ACC112 (cell line): ENCODE data around the gene STX10.

Experiments used
- H2AFZ ChIP-seq: fragments of 200-600 bp; sonication (generic); one replicate; pipeline ENCODE4 v1.6.0; 2017; ENCODE audit warnings: antibody characterized with exemption, low read length; ENCODE audit not compliant: unreplicated experiment
- H3K27ac ChIP-seq: fragments of 200-600 bp; sonication (generic); 2 replicates; pipeline ENCODE4 v1.5.1; 2014; ENCODE audit warnings: low read depth, mild to moderate bottlenecking, antibody characterized with exemption, low read length, moderate library complexity
- H3K27me3 ChIP-seq: fragments of 200-600 bp; sonication (generic); 2 replicates; pipeline ENCODE4 v1.6.1; 2014; ENCODE audit warnings: mild to moderate bottlenecking, antibody characterized with exemption, low read length, moderate library complexity, mixed read lengths; ENCODE audit not compliant: insufficient read depth
- H3K36me3 ChIP-seq: fragments of 200-600 bp; sonication (generic); 2 replicates; pipeline ENCODE4 v1.6.1; 2016; ENCODE audit warnings: mild to moderate bottlenecking, antibody characterized with exemption, low read length, moderate library complexity, mixed read lengths; ENCODE audit not compliant: insufficient read depth
- H3K4me1 ChIP-seq: fragments of 200-600 bp; sonication (generic); one replicate; pipeline ENCODE4 v1.6.1; 2016; ENCODE audit warnings: low read length, mixed read lengths; ENCODE audit not compliant: insufficient read depth, unreplicated experiment, control insufficient read depth
- H3K4me3 ChIP-seq: fragments of 200-600 bp; sonication (generic); 2 replicates; pipeline ENCODE4 v1.5.1; 2014; ENCODE audit warnings: mild to moderate bottlenecking, low read depth, low read length
- H3K79me2 ChIP-seq: fragments of 200-600 bp; sonication (generic); one replicate; pipeline ENCODE4 v1.6.0; 2016; ENCODE audit warnings: low read length; ENCODE audit not compliant: control insufficient read depth, unreplicated experiment, insufficient read depth

Gene STX10

GRCh38 chr19:13127051-13127450 is 23.1 kb downstream of the STX10 start:
- Histone ChIP-seq H3K79me2 (peaks cover 71% of the 10 kb centered on the region), H3K4me1 (peaks cover 8% of the 10 kb centered on the region), H3K27me3 (no peaks in the 10 kb centered on the region), H3K27ac (no peak overlapping the region), H3K4me3 (no peak overlapping the region), H2AFZ (no peak overlapping the region), H3K36me3 (no peaks in the 10 kb centered on the region)

- Histone ChIP-seq H3K27ac (no peak overlapping the region), H3K4me1 (peaks cover 30% of the 10 kb centered on the region), H3K36me3 (no peaks in the 10 kb centered on the region), H3K79me2 (peaks cover 85% of the 10 kb centered on the region), H3K4me3 (no peak overlapping the region), H2AFZ (no peak overlapping the region), H3K27me3 (no peaks in the 10 kb centered on the region)
Observed at GRCh38 chr19:13122980-13123957, 26.9 kb downstream of the STX10 start.

GRCh38 chr19:13122275-13122878 is 27.8 kb downstream of the STX10 start:
- Histone ChIP-seq H3K27ac (0 out of 2 replicates have a peak overlapping the region, but pooled peaks have one; percentile 83), H3K4me3 (no peak overlapping the region), H3K79me2 (peaks cover 79% of the 10 kb centered on the region), H2AFZ (no peak overlapping the region), H3K27me3 (no peaks in the 10 kb centered on the region), H3K36me3 (no peaks in the 10 kb centered on the region), H3K4me1 (peaks cover 30% of the 10 kb centered on the region)

- H2AFZ ChIP-seq: no peak overlapping the region
- H3K27me3 ChIP-seq: no peaks in the 10 kb centered on the region
- H3K36me3 ChIP-seq: no peaks in the 10 kb centered on the region
- H3K79me2 ChIP-seq: peaks cover 77% of the 10 kb centered on the region
- peak overlapping the region; percentile 83 for H3K27ac ChIP-seq
- no peak overlapping the region for H3K4me3 ChIP-seq
- peaks cover 30% of the 10 kb centered on the region for H3K4me1 ChIP-seq
Observed at GRCh38 chr19:13121551-13122274, 28.5 kb downstream of the STX10 start.

GRCh38 chr19:13120817-13121216 is 29.4 kb downstream of the STX10 start:
- H3K4me3 ChIP-seq: peak overlapping the region; percentile 97
- peaks cover 30% of the 10 kb centered on the region for H3K4me1 ChIP-seq
- H3K27me3 ChIP-seq: no peaks in the 10 kb centered on the region
- peak overlapping the region; percentile 83 for H3K27ac ChIP-seq
- H3K36me3 ChIP-seq: no peaks in the 10 kb centered on the region
- H2AFZ ChIP-seq: no peak overlapping the region
- H3K79me2 ChIP-seq: peaks cover 71% of the 10 kb centered on the region

DNA sequence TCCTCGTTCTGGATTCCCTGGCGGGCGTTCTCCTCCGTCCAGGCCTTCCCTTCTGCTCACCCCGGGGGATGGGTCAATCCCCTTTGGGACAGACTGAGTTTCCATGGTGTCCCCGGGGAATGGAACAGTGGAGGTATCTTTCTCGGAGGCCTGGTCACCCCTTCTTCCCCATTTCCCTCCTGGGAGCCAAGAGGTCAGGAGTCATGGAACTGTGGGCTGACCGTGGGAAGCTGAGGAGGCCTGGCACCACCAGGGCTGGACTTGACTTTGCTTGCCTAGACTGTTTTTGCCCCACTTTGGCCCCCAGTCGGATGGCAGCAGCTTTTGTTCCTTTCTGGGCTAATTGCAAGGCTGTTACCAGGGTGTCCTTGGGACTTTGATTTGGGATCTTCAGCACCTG is 30.1 kb downstream of the STX10 start:
- no peaks in the 10 kb centered on the region for H3K36me3 ChIP-seq
- no peaks in the 10 kb centered on the region for H3K27me3 ChIP-seq
- H2AFZ ChIP-seq: no peak overlapping the region
- H3K4me1 ChIP-seq: peaks cover 34% of the 10 kb centered on the region
- H3K27ac ChIP-seq: peak overlapping the region; percentile 83
- peaks cover 72% of the 10 kb centered on the region for H3K79me2 ChIP-seq
- peak overlapping the region; percentile 97 for H3K4me3 ChIP-seq

DNA sequence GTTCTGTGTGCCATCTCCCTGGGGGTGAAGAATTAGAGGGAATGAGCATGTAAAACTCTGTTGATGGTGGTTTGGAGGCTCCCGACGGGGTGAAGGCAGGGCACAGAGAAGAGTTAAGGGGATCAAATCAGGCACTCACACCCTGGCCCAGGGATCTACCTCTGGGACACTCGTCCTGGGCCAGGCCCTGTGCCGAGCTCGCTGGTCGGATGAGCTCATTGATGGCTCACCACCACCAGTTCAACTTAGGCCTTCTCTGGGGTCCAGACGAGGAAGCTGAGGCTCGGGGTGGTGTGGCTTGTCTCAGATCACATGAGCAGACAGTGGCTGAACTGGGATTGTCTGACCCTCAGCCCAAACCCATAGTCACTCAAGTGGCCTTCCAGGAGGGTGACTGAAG is 30.5 kb downstream of the STX10 start:
- Histone ChIP-seq H2AFZ (no peak overlapping the region), H3K27me3 (no peaks in the 10 kb centered on the region), H3K4me1 (peaks cover 36% of the 10 kb centered on the region), H3K27ac (peak overlapping the region; percentile 83), H3K4me3 (peak overlapping the region; percentile 97), H3K79me2 (peaks cover 72% of the 10 kb centered on the region), H3K36me3 (no peaks in the 10 kb centered on the region)

GRCh38 chr19:13118424-13119193 is 31.6 kb downstream of the STX10 start:
- Histone ChIP-seq H3K4me1 (peaks cover 36% of the 10 kb centered on the region), H3K79me2 (peaks cover 64% of the 10 kb centered on the region), H2AFZ (no peak overlapping the region), H3K4me3 (peak overlapping the region; percentile 97), H3K27me3 (no peaks in the 10 kb centered on the region), H3K36me3 (no peaks in the 10 kb centered on the region), H3K27ac (peak overlapping the region; percentile 83)

DNA sequence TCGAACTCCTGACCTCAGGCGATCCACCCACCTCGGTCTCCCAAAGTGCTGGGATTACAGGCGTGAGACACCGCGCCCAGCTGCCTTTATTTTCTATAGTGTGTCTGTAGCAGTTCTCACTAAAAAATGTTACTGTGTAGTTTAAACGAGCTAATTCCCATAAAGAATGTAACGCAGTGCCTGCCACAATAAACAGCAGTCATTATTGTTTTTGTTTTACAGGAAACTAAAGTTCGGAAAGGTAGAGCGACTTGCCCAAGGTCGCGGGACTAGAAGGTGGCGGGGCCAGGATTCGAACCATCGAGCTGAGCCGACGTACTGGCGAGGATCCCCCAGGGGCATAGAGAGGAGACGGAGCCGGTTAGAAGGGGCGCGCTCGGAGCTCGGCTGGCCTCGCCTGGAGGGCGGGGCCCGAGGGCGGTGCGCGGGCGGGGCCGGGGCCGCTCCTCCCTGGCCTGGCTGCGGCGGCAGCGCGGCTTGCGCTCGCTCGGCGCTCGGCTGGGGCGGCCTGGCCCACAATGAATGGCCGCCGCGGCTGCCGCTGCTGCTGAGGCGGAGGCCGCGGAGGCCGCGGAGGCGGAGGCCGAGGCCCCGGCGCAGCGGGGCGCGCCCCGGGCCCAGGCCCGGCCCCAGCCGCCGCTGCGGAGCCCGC is 32.3 kb downstream of the STX10 start, which contains the start of gene NACC1:
NACC1 (plus strand) TSS at position 493 of the 652 bp plus-strand sequence. CDS start 16,944 bp downstream, outside the sequence.
- Histone ChIP-seq H3K27me3 (no peaks in the 10 kb centered on the region), H3K79me2 (peaks cover 57% of the 10 kb centered on the region), H3K27ac (peak within 1 kb of the TSS; percentile 83), H3K4me3 (peak within 1 kb of the TSS; percentile 97), H3K36me3 (no peaks in the 10 kb centered on the region), H3K4me1 (peaks cover 36% of the 10 kb centered on the region), H2AFZ (peak within 1 kb of the TSS; percentile 85)
